Ammon's horn (tissue), 1 donor: ENCODE measurements around the gene TAF12.
"Not testable (repeated sequence)": the region's sequence is repeated elsewhere in the genome, so short reads cannot be mapped to it uniquely, and the experiment has no call there.

Experiments
- DNase-seq: peaks from one replicate; pipeline ENCODE4 v3.0.0-alpha.2; 2016; ENCODE audit warnings: low spot score

Gene TAF12

GRCh38 chr1:28645406-28645805 is 2.5 kb upstream of the TAF12 start:
- not testable (repeated sequence) for DNase-seq

DNA sequence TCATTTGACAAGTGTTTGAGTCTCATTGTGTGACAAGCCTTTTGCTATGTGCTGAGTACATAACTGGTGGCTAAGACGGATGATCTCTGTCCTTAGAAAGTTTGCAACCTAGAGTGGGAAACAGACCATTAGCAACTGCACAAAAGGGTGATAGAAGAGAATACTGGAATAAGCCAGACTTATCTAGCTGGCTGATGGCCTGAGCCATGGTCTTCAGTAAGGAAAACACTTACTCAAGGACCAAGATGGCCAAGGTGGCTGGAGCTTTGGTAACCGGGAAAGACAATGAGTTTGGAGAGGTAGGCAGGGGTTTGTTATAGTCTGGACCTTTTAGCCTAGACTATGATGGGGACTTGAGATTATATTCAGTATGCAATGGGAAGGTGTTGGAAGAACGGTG is 1.6 kb upstream of the TAF12 start:
- DNase-seq = no peak

- DNase-seq = no peak
These were observed 616 bp downstream of the TAF12 start for GRCh38 chr1:28642056-28642846.

- DNase-seq = no peak
These were observed 2.1 kb downstream of the TAF12 start for GRCh38 chr1:28640766-28641165.

DNA sequence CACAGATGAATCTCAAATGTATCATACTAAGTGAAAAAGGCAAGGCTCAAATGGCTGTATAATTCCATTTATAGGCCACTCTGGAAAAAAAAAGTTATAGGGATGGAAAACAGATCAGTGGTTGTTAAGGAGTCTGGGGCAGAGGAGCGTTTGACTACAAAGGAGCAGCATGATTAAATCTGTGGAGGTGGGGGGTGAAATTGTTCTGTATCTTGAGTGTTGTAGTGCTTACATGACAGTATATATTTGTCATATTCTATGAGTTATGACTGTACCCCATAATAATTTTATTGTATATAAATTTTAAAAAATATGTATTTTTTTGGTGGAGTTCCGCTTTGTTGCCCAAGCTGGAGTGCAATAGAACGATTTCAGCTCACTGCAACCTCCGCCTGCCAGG is 10.3 kb downstream of the TAF12 start:
- DNase-seq = no peak

DNA sequence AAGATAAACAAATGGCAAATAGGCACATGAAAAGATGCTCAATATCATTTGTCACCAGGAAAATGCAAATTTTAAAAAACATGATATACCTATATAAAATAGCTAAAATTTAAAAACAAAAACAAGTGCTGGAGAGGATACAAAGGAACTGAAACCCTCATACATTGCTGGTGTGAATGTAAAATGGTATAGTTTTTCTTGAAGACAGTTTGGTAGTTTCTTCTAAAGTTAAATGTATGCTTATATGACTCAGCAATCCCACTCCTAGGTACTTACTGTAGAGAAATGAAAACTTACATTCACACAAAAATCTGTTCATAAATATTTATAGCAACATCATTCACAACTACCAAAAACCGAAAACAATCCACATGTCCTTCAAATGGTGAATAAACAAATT is 11.2 kb downstream of the TAF12 start:
- no peak for DNase-seq

- no peak for DNase-seq
These were observed 29.7 kb downstream of the TAF12 start for GRCh38 chr1:28613175-28613574.

- DNase-seq = no peak
These were observed 36.1 kb downstream of the TAF12 start for GRCh38 chr1:28606771-28607170.

- DNase-seq = no peak
These were observed 37.9 kb downstream of the TAF12 start for GRCh38 chr1:28604962-28605361.

DNA sequence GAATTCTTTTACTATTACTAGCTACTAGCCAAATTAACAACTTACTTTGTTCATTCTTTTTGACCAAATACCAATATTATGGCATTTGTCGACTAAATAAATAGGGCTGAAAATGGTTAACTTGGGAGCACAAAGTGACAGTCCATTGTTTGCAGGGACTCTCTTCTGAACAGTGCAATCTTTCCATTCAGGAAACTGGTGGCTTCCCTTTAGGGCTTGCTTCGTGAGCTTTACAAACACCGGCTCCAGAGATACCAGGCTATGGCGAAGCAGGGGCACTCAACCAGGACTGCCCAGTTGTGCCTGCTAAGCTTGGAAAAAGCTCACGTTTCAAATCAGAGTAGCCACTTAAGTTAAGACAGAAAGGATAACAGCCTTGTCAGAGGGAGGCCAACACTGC is 38.5 kb downstream of the TAF12 start:
- DNase-seq = no peak

GRCh38 chr1:28602536-28603439 is 40.1 kb downstream of the TAF12 start:
- peak; percentile 88 for DNase-seq

GRCh38 chr1:28601696-28602095 is 41.2 kb downstream of the TAF12 start:
- no peak for DNase-seq

GRCh38 chr1:28596276-28596675 is 46.6 kb downstream of the TAF12 start:
- DNase-seq = not testable (repeated sequence)

DNA sequence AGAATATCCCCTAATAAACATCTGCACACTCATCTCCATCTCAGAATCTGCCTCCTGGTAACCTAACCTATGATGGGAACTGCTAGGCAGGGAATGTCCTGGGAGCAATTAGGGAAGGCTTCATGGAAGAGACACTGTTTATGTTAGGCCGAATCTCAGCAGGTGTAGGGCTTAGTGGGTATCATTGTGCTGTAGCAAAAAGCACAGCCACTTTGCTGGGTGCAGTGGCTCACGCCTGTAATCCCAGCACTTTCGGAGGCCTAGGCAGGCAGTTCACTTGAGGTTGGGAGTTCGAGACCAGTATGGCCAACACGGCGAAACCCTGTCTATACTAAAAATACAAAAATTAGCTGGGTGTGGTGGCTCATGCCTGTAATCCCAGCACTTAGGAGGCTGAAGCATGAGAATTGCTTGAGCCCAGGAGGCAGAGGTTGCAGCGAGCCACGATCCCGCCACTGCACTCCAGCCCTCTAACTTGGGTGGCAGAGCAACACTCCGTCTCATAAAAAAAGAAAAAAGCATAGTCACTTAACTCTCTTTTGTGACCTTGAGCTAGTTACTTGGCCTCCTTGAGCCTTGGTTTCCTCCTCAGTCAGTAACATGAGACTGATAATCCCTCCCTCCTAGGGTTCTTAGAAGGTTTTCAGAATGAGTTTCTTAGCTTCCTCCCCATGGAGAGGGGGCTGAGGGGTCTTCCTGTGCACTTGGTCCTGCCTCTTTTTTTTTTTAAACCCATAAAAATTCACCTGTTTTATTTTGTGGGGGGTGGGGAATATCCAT is 47.3 kb downstream of the TAF12 start:
- no peak for DNase-seq

- peak; percentile 16 for DNase-seq
These were observed 48.0 kb downstream of the TAF12 start for GRCh38 chr1:28594686-28595411.

GRCh38 chr1:28593988-28594356 is 48.9 kb downstream of the TAF12 start:
- not testable (repeated sequence) for DNase-seq

DNA sequence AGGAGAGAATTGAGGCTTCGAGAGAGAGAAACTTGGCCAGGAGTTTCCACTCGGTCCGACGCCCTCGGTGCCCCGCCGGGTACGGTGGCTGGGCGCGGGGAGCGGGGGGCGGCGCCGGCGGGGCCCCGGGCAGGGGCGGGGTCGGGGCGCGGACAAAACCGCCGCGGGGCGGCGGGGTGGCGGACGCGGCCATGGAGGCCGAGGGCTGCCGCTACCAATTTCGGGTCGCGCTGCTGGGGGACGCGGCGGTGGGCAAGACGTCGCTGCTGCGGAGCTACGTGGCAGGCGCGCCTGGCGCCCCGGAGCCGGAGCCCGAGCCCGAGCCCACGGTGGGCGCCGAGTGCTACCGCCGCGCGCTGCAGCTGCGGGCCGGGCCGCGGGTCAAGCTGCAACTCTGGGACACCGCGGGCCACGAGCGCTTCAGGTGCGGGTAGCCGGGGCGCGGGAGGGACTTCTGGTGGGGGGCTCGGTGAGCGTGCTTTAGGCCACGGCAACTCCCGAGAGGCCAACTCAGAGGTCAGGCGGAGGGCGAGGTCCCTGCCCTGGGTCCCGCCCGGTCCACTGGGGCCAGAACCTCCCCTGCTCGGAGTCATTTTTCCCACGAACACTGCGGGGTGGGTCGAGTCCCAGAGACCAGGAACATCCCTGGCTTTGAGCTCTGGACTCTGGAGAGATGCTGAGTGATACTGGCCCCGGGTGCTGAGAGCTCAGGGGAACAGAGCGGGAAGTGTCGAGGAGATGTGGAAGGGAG is 50.4 kb downstream of the TAF12 start:
- DNase-seq = no peak

- DNase-seq = no peak
These were observed 51.1 kb downstream of the TAF12 start, which contains the start of gene RAB42 for GRCh38 chr1:28591708-28592320. TSS of gene RAB42 (plus strand) at chr1:28592265. CDS start at chr1:28592512, 247 bp downstream.

DNA sequence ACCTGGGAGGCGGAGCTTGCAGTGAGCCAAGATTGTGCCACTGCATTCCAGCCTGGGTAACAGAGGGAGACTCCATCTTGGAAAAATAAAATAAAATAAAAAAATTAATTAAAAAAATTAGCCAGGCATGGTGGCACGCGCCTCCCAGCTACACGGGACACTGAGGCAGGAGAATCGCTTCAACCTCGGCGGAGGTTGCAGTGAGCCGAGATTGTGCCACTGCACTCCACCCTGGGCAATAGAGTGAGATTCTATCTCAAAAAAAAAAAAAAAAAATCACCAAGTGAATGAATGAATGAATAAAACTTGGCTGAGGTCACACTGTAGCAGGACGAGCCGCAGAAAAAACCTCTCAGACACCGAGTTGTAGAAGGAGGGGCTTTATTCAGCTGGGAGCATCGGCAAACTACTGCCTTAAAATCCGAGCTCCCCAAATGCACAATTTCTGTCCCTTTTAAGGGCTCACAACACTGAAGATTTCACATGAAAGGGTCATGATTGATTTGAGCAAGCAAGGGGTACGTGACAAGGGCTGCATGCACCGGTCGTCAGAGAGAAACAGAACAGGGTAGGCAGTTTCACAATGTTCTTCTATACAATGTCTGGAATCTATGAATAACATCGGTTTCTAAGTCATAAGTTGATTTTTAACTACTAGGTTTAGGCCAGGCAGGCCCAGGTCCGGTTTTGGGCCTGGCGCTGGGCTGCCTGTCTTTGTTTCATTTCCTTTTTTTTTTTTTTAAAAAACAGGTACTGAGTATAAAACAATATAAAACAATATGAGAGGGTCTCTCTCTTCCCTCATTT is 56.1 kb downstream of the TAF12 start:
- DNase-seq = not testable (repeated sequence)

DNA sequence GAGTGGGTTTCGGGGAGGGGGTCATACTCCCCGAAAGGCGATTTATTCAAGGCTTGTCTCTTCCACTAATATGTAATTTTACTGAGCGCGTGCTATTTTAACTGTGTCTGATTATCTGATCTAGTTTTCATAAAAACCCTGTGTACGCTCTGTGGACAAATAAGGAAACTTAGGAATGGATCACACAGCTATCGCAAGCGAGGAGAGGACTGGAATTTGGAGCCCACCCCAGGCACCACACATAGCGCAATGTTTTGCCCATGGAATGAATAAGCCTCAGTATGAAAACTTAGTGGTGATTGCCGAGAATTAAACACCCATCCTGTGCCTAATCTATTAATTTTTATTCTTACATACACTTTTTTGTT is 60.6 kb downstream of the TAF12 start:
- peak; percentile 17 for DNase-seq
